GM13977 (cell line): ENCODE results near the gene MAGI2.

Experiments
- DNase-seq: peaks from one replicate; pipeline ENCODE4 v3.0.0; 2012; ENCODE audit warnings: low spot score
- CTCF ChIP-seq: IDR thresholded peaks from 2 replicates; pipeline ENCODE4 v1.5.1; 2012; ENCODE audit warnings: mild to moderate bottlenecking, control low read depth; ENCODE audit not compliant: insufficient read depth; ENCODE audit errors: extremely low read depth, missing control alignments
- in situ Hi-C: fragments of 300-500 bp; cut with MboI; formaldehyde crosslinking; loops from one replicate; pipeline ENCODE4 v1.12.0; 2022; ENCODE audit warnings: low sequenced_read_pairs, low pct_unique_long_range_greater_than_20kb, mixed read lengths, inconsistent platforms; ENCODE audit not compliant: unreplicated experiment

MAGI2 gene

DNA sequence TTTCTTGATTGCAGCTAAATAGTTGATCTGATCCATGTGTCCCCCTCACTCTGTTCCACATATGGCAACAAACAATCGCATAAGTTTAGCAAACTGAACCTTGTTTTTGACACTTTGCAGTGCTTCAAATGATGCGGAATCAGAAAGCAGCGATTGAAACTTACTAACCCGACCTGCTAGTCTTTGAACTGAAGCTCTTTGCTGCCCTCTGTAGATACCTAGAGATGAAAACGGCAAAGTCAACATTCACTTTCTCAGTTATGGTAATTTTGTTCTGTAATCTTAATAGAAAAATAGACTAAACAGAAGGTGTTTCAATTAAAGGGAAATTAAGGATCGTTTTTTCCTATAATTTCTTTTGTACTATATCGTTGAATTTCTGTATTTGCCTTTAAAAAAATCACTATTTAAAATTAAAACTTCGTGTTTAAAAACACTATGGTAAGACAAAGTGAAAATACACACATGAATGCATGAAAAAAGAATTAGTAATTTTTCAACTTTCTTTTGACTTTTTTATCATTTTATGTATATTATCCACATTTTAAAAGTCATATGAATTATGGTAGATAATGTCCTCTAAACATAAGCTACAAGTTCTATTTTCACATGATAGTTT lies 276.5 kb downstream of the MAGI2 start:
- peak; percentile 48 for TF ChIP-seq CTCF
- no peak for DNase-seq
- in situ Hi-C loops = no loop called here

GRCh38 chr7:79175374-79175773 lies 278.1 kb downstream of the MAGI2 start:
- in situ Hi-C loops = no loop called here
- no peak for TF ChIP-seq CTCF
- DNase-seq = no peak

GRCh38 chr7:79165225-79165624 lies 288.2 kb downstream of the MAGI2 start:
- TF ChIP-seq CTCF = no peak
- DNase-seq = no peak
- in situ Hi-C loops = no loop called here

- no peak for TF ChIP-seq CTCF
- in situ Hi-C loops = no loop called here
- DNase-seq = no peak
Observed at GRCh38 chr7:79159040-79159664, 294.3 kb downstream of the MAGI2 start.

GRCh38 chr7:79157281-79157680 lies 296.2 kb downstream of the MAGI2 start:
- TF ChIP-seq CTCF = no peak
- in situ Hi-C loops = no loop called here
- no peak for DNase-seq

GRCh38 chr7:79149831-79150230 lies 303.6 kb downstream of the MAGI2 start:
- in situ Hi-C loops = no loop called here
- TF ChIP-seq CTCF = no peak
- no peak for DNase-seq
